Spleen (tissue), 7 donors: ENCODE data around the gene AFAP1.

Source experiments
- CTCF ChIP-seq, 11 experiments: fragments of 200-600 bp in 7 of 11; fragments of 450-650 bp in 4 of 11; sonication (generic) in 4 of 11; IDR thresholded peaks in 8 of 11; conservative IDR thresholded peaks in 3 of 11; 1 replicate in 7 of 11; 2 replicates in 4 of 11; pipeline versions ENCODE4 v1.4.0 to v1.8.0; 2016 to 2021; ENCODE audit warnings: antibody characterized with exemption in 11 of 11, inconsistent platforms in 4 of 11, mild to moderate bottlenecking in 1 of 11
- POLR2A ChIP-seq, 3 donors: fragments of 450-650 bp; IDR thresholded peaks; one replicate each; pipeline ENCODE4 v1.5.1; 2017; ENCODE audit warnings: antibody characterized with exemption in 3 of 3, mild to moderate bottlenecking in 1 of 3
- donor health status: DM: no; HTN: no; CAD: no; lungs with moderate emphysema.
- donor health status: DM: no; HTN: no; CAD: no.
- donor health status: DM: no; HTN: no; CAD: no.

- TF ChIP-seq POLR2A (IDR thresholded peaks at IDR 0.05) (no peak), CTCF (IDR thresholded peaks at IDR 0.05 in 8 of 11, conservative IDR thresholded peaks at IDR 0.05 in 3 of 11) (no peak)
Measured at GRCh38 chr4:7907142-7907541, 32.5 kb downstream of the AFAP1 start.
